Fibroblast of mammary gland (primary cell): Measurements from ENCODE around the gene OLIG1.

Experiments
- DNase-seq: peaks from one replicate; pipeline ENCODE4 v3.0.0-alpha.2; 2010; ENCODE audit warnings: low read depth
- H3K4me3 ChIP-seq: 2 replicates; pipeline ENCODE4 v1.5.1; 2011; ENCODE audit warnings: low read depth, mild to moderate bottlenecking, low read length, moderate library complexity; ENCODE audit not compliant: control insufficient read depth
- TF ChIP-seq, protein P1 (sequence below): conservative IDR thresholded peaks from 2 replicates; pipeline ENCODE4 v1.5.1; 2011; ENCODE audit warnings: low read depth, low read length, inconsistent platforms; ENCODE audit not compliant: control insufficient read depth, insufficient read depth

Gene OLIG1

DNA sequence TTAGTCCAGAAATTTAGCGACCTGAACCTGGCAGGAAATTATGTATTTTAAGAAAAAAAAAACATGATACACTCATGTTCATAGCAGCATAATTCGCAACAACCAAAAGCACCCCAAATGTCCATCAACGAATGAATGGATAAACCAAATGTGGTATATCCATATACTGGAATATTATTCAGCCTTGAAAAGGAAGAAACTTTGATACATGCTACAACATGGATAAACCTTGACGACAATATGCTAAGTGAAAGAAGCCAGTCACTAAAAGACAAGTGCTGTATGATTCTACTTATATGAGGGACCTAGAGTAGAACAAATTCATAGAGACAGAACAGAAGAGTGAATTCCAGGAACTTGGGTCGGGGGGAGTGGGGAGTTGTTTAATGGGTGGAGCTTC, 698 bp upstream of the OLIG1 start:
- TF ChIP-seq, protein P1, sequence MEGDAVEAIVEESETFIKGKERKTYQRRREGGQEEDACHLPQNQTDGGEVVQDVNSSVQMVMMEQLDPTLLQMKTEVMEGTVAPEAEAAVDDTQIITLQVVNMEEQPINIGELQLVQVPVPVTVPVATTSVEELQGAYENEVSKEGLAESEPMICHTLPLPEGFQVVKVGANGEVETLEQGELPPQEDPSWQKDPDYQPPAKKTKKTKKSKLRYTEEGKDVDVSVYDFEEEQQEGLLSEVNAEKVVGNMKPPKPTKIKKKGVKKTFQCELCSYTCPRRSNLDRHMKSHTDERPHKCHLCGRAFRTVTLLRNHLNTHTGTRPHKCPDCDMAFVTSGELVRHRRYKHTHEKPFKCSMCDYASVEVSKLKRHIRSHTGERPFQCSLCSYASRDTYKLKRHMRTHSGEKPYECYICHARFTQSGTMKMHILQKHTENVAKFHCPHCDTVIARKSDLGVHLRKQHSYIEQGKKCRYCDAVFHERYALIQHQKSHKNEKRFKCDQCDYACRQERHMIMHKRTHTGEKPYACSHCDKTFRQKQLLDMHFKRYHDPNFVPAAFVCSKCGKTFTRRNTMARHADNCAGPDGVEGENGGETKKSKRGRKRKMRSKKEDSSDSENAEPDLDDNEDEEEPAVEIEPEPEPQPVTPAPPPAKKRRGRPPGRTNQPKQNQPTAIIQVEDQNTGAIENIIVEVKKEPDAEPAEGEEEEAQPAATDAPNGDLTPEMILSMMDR = no peak
- DNase-seq = no peak
- H3K4me3 ChIP-seq = no peak overlapping the region

DNA sequence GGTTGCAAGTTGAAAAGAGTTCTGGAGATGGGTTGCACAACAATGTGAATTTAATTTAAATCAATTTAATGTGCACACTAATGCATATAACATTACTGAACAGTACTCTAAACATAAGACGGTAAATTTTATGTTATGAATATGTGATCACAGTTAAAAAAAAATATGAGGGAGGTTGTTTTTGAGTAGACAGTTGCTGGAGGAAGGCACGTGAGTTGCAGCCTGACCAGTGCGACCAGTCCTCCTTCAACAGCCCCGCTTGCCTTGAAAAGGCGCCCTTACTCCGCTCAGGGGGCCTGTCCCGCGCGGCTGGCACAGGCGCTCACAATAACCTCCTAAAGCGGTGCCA, 322 bp upstream of the OLIG1 start:
- TF ChIP-seq, protein P1 = no peak
- no peak overlapping the region for H3K4me3 ChIP-seq
- DNase-seq = no peak

DNA sequence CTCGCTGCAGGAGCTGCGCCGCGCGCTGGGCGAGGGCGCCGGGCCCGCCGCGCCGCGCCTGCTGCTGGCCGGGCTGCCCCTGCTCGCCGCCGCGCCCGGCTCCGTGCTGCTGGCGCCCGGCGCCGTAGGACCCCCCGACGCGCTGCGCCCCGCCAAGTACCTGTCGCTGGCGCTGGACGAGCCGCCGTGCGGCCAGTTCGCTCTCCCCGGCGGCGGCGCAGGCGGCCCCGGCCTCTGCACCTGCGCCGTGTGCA, 730 bp downstream of the OLIG1 start:
- TF ChIP-seq, protein P1 = no peak
- no peak overlapping the region for H3K4me3 ChIP-seq
- DNase-seq = no peak

DNA sequence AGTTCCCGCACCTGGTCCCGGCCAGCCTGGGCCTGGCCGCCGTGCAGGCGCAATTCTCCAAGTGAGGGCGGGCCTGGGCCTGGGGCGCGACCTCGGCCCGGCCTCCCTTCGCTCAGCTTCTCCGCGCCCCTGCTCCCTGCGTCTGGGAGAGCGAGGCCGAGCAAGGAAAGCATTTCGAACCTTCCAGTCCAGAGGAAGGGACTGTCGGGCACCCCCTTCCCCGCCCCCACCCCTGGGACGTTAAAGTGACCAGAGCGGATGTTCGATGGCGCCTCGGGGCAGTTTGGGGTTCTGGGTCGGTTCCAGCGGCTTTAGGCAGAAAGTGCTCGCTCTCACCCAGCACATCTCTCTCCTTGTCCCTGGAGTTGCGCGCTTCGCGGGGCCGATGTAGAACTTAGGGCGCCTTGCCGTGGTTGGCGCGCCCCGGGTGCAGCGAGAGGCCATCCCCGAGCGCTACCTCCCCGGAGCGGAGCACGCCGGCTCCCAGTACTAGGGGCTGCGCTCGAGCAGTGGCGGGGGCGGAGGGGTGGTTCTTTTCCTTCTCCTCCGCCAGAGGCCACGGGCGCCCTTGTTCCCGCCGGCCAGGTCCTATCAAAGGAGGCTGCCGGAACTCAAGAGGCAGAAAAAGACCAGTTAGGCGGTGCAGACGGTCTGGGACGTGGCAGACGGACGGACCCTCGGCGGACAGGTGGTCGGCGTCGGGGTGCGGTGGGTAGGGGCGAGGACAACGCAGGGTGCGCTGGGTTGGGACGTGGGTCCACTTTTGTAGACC, 1.2 kb downstream of the OLIG1 start:
- TF ChIP-seq, protein P1 = no peak
- H3K4me3 ChIP-seq = no peak overlapping the region
- no peak for DNase-seq

DNA sequence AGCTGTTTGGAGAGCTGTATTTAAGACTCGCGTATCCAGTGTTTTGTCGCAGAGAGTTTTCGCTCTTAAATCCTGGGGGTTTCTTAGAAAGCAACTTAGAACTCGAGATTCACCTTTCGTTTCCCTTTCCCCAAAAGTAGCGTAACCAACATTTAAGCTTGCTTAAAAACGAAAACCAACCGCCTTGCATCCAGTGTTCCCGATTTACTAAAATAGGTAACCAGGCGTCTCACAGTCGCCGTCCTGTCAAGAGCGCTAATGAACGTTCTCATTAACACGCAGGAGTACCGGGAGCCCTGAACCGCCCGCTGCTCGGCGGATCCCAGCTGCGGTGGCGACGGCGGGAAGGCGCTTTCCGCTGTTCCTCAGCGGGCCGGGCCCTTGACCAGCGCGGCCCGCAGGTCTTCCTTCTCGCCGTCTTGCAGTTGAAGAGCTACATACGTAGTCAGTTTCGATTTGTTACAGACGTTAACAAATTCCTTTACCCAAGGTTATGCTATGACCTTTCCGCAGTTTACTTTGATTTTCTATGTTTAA, 1.9 kb downstream of the OLIG1 start:
- TF ChIP-seq, protein P1 = no peak
- H3K4me3 ChIP-seq = no peak overlapping the region
- peak; percentile 8 for DNase-seq

DNA sequence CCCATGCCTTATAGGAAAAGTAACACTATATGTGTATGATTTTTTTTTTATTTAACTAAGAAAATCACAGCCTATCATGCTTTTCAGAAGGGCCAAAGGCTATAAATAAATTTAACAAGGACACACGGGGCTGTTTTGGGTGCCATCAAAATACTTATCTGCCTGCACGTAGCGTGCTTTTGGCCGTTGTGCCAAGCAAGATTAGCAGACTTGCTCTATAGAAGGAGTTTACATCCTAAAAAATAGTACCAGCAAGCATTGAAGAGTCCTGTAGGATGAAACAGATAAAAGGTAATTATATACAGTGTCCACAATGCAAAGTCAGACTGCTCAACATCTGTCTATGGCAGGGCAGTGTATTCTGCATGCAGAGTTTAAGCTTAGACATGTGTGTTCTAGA, 3.7 kb downstream of the OLIG1 start:
- H3K4me3 ChIP-seq = no peak overlapping the region
- no peak for DNase-seq
- TF ChIP-seq, protein P1 = no peak

DNA sequence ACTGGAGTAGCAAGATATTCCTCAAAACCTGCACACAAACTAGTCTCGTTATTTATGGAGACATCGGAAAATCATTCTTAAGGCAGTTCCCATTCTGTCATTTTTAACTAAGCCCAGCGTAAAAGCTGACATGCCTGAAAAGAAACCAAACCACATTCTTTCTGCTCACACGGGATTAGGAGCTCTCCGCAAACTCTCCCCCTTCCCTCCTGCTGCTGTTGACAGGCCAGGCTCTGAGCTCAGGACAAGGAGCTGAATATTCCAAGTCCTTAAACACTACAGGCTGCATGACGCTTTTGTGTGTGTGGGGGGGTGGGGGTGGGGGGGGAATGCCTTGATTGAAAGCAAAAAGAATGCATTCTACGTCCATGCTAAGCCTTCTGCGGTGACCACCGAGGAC, 5.2 kb downstream of the OLIG1 start:
- no peak for DNase-seq
- TF ChIP-seq, protein P1 = no peak
- no peak overlapping the region for H3K4me3 ChIP-seq
